GM12875 (cell line): ENCODE measurements around the gene LRRTM4.

ENCODE experiments used
- H3K4me3 ChIP-seq: one replicate; pipeline ENCODE4 v1.5.1; 2011; ENCODE audit warnings: low read depth, low read length, control low read depth
- CTCF ChIP-seq: IDR thresholded peaks from 2 replicates; pipeline ENCODE4 v1.5.1; 2011; ENCODE audit warnings: low read depth, mild to moderate bottlenecking, control low read depth, inconsistent platforms, low read length, moderate library complexity, borderline replicate concordance; ENCODE audit not compliant: insufficient read depth

Gene LRRTM4

GRCh38 chr2:76759634-76760366, 762.4 kb downstream of the LRRTM4 start:
- TF ChIP-seq CTCF = no peak
- H3K4me3 ChIP-seq = no peak overlapping the region

DNA sequence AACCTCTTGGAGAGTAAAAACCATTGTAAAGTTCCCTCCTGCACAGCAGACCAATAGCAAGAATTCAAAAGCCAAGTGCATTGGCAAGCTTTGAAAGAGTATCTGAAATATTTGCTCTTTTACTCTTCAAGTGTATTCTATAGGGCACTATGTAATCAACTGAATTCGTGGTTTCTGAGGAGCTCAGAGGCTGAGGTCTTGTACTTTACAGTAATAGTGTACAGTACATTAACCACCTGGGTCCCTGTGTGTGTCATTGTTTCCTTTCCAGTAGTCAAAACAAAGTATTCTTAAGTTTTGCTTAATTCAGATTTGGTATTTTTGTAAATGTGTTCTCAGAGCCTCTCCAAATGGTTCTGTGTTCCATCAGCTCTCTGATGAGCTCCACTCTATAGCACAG, 769.7 kb downstream of the LRRTM4 start:
- no peak overlapping the region for H3K4me3 ChIP-seq
- TF ChIP-seq CTCF = no peak

DNA sequence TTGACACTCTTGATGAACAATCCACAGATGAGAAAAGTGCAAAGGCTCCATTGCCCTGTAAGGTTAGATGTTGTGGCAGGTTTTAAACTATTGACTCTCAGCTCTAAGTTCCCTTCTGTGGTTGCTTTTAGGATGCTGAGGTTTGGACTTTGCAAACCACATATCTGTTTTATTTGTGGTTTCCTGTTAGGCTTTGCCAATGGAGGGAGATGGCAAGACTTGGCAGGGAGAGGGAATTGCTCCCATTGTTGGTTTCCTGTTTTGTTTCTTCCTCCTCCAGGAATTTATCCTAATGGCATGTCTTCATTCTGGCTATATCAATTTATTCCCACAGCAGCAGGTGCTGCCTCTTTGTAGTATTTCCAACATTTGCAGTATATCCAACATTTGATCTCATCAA, 772.3 kb downstream of the LRRTM4 start:
- H3K4me3 ChIP-seq = no peak overlapping the region
- no peak for TF ChIP-seq CTCF

DNA sequence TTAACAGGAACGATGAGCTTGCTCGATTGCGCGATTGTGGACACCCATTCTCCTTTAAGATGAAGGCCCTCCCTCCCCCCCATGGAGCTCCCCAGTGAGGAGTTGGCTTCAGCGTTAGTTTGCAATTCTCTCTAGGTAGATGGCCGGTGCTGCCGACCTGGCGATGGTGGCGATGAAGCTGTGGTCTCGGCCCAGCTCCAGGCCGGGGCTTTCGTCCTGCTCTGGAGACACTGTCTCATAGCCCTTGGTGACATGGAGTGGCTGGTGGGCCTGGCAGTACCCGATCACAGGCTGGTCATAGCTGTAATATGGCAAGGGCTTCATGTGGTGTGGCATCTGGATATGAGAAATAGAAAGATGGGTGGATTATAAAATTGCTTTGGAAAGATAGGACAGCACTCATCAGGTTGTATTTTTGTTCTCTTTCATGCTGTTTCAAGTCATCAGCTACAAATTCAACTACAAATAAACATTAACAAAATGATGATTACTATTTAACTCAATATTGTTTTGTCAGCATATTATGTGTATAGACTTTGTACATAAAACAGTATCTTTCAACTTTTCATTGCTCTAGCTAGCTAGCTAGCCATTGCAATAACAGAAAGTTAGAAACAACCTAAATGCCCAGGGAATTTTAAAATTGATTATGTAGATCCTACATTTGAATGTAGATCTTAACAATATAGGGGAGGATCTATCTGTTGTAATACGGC, 773.4 kb downstream of the LRRTM4 start:
- no peak overlapping the region for H3K4me3 ChIP-seq
- TF ChIP-seq CTCF = no peak

DNA sequence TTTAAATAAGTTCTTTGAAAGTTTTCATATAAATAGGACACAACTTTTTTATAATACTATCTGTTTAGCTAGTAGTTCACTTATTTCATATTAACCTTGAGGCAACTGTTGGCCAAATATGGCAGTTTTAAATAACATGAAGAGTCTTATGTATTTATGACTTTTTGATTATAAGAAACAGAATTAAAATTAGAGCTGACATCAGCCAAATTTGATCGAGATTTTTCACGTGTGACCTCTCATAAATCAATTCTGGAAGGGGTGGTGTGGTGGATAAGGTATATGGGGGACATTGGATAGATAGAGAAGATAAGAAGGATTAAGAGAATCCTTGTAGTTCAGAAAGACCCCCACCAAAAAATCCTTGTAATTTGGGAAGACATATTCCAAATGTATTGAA, 776.6 kb downstream of the LRRTM4 start:
- no peak overlapping the region for H3K4me3 ChIP-seq
- TF ChIP-seq CTCF = no peak

- TF ChIP-seq CTCF = no peak
- H3K4me3 ChIP-seq = no peak overlapping the region
Observed at GRCh38 chr2:76737607-76738006, 784.6 kb downstream of the LRRTM4 start.

DNA sequence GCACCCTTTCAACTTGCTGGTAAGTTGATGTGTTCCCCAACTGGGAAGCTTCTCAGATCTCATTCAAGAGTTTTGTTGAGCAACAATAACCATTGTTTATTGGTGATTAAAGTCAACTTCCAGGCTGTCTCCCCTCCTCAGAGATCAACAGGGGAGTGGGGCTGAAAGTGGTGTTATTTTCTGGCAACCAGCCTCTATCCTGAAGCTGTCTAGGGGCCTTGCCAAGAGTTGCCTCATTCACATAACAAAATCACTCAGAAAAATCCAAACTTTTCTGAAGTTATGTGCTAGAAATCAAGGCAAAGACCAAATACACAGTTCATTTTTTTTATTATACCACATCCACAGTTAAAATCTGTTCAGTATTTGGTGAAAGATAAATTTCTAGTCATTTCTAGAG, 788.4 kb downstream of the LRRTM4 start:
- no peak overlapping the region for H3K4me3 ChIP-seq
- no peak for TF ChIP-seq CTCF
